ENCODE data around the gene CLIP2. TPM values are rescaled to one million over a fixed set of nuclear protein-coding genes. Genes with fewer than 3 reads are reported as not detected.
"Not testable (repeated sequence)": the region's sequence is repeated elsewhere in the genome, so short reads cannot be mapped to it uniquely, and the experiment has no call there.

CLIP2 gene
- total RNA-seq (ENCODE audit: unreplicated experiment), result 110 TPM
- long read RNA-seq, partial matches to known transcripts, result 1 of 3 reads
- long read RNA-seq, other reads (novel, unspliced or antisense), result 2 of 3 reads

GRCh38 chr7:74289018-74289658, at the start of gene CLIP2:
Gene CLIP2, plus strand, starts transcription at chr7:74289407. Its CDS starts 28,140 bp downstream, at chr7:74317547.
- H3K36me3 Mint-ChIP-seq (ENCODE audit: low read depth, unreplicated experiment), result peaks cover 9% of the 10 kb centered on the region
- H3K4me1 Mint-ChIP-seq (ENCODE audit: unreplicated experiment), result peaks cover 40% of the 10 kb centered on the region
- TF ChIP-seq, protein P1, sequence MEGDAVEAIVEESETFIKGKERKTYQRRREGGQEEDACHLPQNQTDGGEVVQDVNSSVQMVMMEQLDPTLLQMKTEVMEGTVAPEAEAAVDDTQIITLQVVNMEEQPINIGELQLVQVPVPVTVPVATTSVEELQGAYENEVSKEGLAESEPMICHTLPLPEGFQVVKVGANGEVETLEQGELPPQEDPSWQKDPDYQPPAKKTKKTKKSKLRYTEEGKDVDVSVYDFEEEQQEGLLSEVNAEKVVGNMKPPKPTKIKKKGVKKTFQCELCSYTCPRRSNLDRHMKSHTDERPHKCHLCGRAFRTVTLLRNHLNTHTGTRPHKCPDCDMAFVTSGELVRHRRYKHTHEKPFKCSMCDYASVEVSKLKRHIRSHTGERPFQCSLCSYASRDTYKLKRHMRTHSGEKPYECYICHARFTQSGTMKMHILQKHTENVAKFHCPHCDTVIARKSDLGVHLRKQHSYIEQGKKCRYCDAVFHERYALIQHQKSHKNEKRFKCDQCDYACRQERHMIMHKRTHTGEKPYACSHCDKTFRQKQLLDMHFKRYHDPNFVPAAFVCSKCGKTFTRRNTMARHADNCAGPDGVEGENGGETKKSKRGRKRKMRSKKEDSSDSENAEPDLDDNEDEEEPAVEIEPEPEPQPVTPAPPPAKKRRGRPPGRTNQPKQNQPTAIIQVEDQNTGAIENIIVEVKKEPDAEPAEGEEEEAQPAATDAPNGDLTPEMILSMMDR (IDR thresholded peaks at IDR 0.05; ENCODE audit: unreplicated experiment), result no peak
- H3K27ac Mint-ChIP-seq (ENCODE audit: unreplicated experiment), result peak within 1 kb of the TSS; percentile 79
- DNase-seq (ENCODE audit: low spot score), result peak; percentile 81
- no peaks in the 10 kb centered on the region for H3K9me3 Mint-ChIP-seq (ENCODE audit: unreplicated experiment)
- peaks cover 13% of the 10 kb centered on the region for H3K27me3 Mint-ChIP-seq (ENCODE audit: unreplicated experiment)
- H3K4me3 Mint-ChIP-seq (ENCODE audit: unreplicated experiment), result peak within 1 kb of the TSS; percentile 97

- H3K27ac Mint-ChIP-seq (ENCODE audit: unreplicated experiment), result no peak overlapping the region
- DNase-seq (ENCODE audit: low spot score), result no peak
- H3K36me3 Mint-ChIP-seq (ENCODE audit: low read depth, unreplicated experiment), result peaks cover 32% of the 10 kb centered on the region
- H3K4me3 Mint-ChIP-seq (ENCODE audit: unreplicated experiment), result no peak overlapping the region
- peaks cover 2% of the 10 kb centered on the region for H3K4me1 Mint-ChIP-seq (ENCODE audit: unreplicated experiment)
- no peaks in the 10 kb centered on the region for H3K9me3 Mint-ChIP-seq (ENCODE audit: unreplicated experiment)
- TF ChIP-seq, protein P1 (IDR thresholded peaks at IDR 0.05; ENCODE audit: unreplicated experiment), result no peak
- peaks cover 3% of the 10 kb centered on the region for H3K27me3 Mint-ChIP-seq (ENCODE audit: unreplicated experiment)
Observed at GRCh38 chr7:74240482-74240881, 48.7 kb upstream of the CLIP2 start.

DNA sequence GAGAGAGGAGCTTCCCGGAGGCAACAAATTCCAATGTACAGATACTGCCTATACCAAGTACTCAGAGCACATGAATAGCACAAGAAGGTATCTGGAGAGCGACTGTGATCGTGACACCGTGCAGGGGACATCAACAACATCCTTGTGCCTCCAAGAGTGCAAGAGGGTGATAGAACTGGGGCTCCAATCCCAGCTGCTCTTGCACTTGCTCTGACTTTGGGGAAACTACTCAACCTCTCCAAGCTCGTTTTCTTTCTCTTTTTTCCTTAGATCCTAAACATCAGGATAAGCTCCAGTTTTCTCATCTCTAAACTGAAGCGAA, 47.1 kb upstream of the CLIP2 start:
- peak overlapping the region; percentile 70 for H3K4me3 Mint-ChIP-seq (ENCODE audit: unreplicated experiment)
- no peak for DNase-seq (ENCODE audit: low spot score)
- TF ChIP-seq, protein P1 (IDR thresholded peaks at IDR 0.05; ENCODE audit: unreplicated experiment), result no peak
- H3K27ac Mint-ChIP-seq (ENCODE audit: unreplicated experiment), result no peak overlapping the region
- peaks cover 3% of the 10 kb centered on the region for H3K27me3 Mint-ChIP-seq (ENCODE audit: unreplicated experiment)
- no peaks in the 10 kb centered on the region for H3K9me3 Mint-ChIP-seq (ENCODE audit: unreplicated experiment)
- peaks cover 27% of the 10 kb centered on the region for H3K36me3 Mint-ChIP-seq (ENCODE audit: low read depth, unreplicated experiment)
- H3K4me1 Mint-ChIP-seq (ENCODE audit: unreplicated experiment), result peaks cover 2% of the 10 kb centered on the region

DNA sequence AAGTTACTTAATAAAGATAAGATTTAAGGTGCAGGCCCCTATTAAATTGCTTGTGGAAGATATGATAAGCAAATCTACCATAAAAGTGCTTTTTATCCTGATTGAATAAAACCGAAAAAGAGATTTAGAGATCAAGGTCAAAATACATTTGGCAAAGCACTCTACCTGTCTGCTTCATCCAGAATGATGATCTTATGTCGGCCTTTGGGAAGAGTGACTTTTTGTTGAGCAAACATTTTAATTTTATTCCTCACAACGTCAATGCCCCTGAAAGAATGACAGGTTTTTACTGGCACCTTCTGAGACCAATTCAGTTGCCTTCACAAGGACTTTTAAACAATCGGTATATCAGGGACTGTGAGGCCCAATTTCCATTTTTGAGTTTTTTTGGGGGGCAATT, 42.7 kb upstream of the CLIP2 start:
- Mint-ChIP-seq H3K4me3 (ENCODE audit: unreplicated experiment) (no peak overlapping the region), H3K36me3 (ENCODE audit: low read depth, unreplicated experiment) (peaks cover 20% of the 10 kb centered on the region), H3K27ac (ENCODE audit: unreplicated experiment) (no peak overlapping the region), H3K9me3 (ENCODE audit: unreplicated experiment) (no peaks in the 10 kb centered on the region), H3K27me3 (ENCODE audit: unreplicated experiment) (peaks cover 1% of the 10 kb centered on the region), H3K4me1 (ENCODE audit: unreplicated experiment) (peaks cover 2% of the 10 kb centered on the region)
- DNase-seq (ENCODE audit: low spot score), result no peak
- TF ChIP-seq, protein P1 (IDR thresholded peaks at IDR 0.05; ENCODE audit: unreplicated experiment), result no peak

- H3K27me3 Mint-ChIP-seq (ENCODE audit: unreplicated experiment), result peaks cover 1% of the 10 kb centered on the region
Observed at GRCh38 chr7:74248156-74248555, 41.1 kb upstream of the CLIP2 start.

DNA sequence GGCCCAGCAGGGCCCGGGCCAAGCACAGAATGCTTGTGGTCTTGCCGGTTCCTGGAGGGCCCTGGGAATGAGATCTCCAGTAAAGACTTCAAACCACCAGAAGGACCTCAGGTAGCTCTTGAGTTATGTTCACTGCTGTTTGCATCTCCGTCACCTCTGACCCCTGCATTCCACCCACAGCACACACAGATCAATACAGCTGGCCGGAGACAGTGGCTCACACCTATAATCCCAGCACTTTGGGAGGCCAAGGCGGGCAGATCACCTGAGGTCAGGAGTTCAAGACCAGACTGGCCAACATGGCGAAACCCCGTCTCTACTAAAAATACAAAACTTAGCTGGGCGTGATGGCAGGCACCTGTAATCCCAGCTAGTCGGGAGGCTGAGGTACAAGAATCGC, 40.1 kb upstream of the CLIP2 start:
- not testable (repeated sequence) for H3K4me1 Mint-ChIP-seq (ENCODE audit: unreplicated experiment); H3K27me3 Mint-ChIP-seq (ENCODE audit: unreplicated experiment); H3K27ac Mint-ChIP-seq (ENCODE audit: unreplicated experiment); H3K9me3 Mint-ChIP-seq (ENCODE audit: unreplicated experiment); DNase-seq (ENCODE audit: low spot score); H3K4me3 Mint-ChIP-seq (ENCODE audit: unreplicated experiment)
- H3K36me3 Mint-ChIP-seq (ENCODE audit: low read depth, unreplicated experiment), result peaks cover 14% of the 10 kb centered on the region

More at GRCh38 chr7:74248156-74248555, 41.1 kb upstream of the CLIP2 start:
- Mint-ChIP-seq H3K4me1 (ENCODE audit: unreplicated experiment) (peaks cover 3% of the 10 kb centered on the region), H3K9me3 (ENCODE audit: unreplicated experiment) (no peaks in the 10 kb centered on the region), H3K27ac (ENCODE audit: unreplicated experiment) (no peak overlapping the region), H3K36me3 (ENCODE audit: low read depth, unreplicated experiment) (peaks cover 17% of the 10 kb centered on the region), H3K4me3 (ENCODE audit: unreplicated experiment) (no peak overlapping the region)
- TF ChIP-seq, protein P1 (IDR thresholded peaks at IDR 0.05; ENCODE audit: unreplicated experiment), result no peak
- no peak for DNase-seq (ENCODE audit: low spot score)

All from endothelial cell (in vitro differentiated cells).